HEK293 (cell line): ENCODE data around the gene DGKB.

ENCODE experiments used
- CTCF ChIA-PET: fragments of 350-600 bp; formaldehyde crosslinking; extraction: SDS; loops from one replicate; lab custom pipeline; 2021; ENCODE audit warnings: antibody characterized with exemption; lab: Yijun Ruan, JAX
- POLR2A ChIA-PET: fragments of 300-600 bp; formaldehyde crosslinking; extraction: SDS; loops from one replicate; lab custom pipeline; 2020; ENCODE audit warnings: antibody characterized with exemption, inconsistent platforms; lab: Yijun Ruan, JAX
- H3K27ac ChIP-seq: fragments of 200-500 bp; sonication (Bioruptor generic); 2 replicates; pipeline ENCODE4 v1.5.1; 2014; ENCODE audit warnings: low read depth, low read length, control low read depth, inconsistent platforms; ENCODE audit errors: extremely low read depth
- H3K36me3 ChIP-seq, 2 experiments: fragments of 200-500 bp in 1 of 2; sonication (Bioruptor generic) in 1 of 2; 1 replicate in 1 of 2; 2 replicates in 1 of 2; pipeline ENCODE4 v1.5.1; 2014 to 2017; ENCODE audit warnings: inconsistent platforms in 2 of 2, low read length in 2 of 2; ENCODE audit not compliant: control insufficient read depth in 2 of 2, insufficient read depth in 1 of 2
- H3K4me1 ChIP-seq: fragments of 200-500 bp; sonication (Bioruptor generic); 2 replicates; pipeline ENCODE4 v1.5.1; 2014; ENCODE audit warnings: mild to moderate bottlenecking, low read length, inconsistent platforms; ENCODE audit not compliant: control insufficient read depth, insufficient read depth
- H3K4me3 ChIP-seq: 2 replicates; pipeline ENCODE4 v1.5.1; 2011; ENCODE audit warnings: low read depth, mild to moderate bottlenecking, control low read depth, low read length, moderate library complexity
- H3K9me3 ChIP-seq: fragments of 200-500 bp; sonication (Bioruptor generic); 2 replicates; pipeline ENCODE4 v1.5.1; 2014; ENCODE audit warnings: low read depth, low read length, inconsistent platforms; ENCODE audit not compliant: control insufficient read depth, insufficient read depth
- GLI2 ChIP-seq: fragments of 450-650 bp; formaldehyde crosslinking; IDR thresholded peaks from 2 replicates; pipeline ENCODE4; 2017; ENCODE audit warnings: missing biosample characterization, missing genetic modification characterization, low read depth, borderline replicate concordance
- GLIS1 ChIP-seq: fragments of 450-650 bp; formaldehyde crosslinking; IDR thresholded peaks from 2 replicates; pipeline ENCODE4 v1.5.1; 2016; ENCODE audit warnings: missing biosample characterization, missing genetic modification characterization
- HOXC10 ChIP-seq: sonication (generic); formaldehyde crosslinking; IDR thresholded peaks from 2 replicates; pipeline ENCODE4 v1.8.1; 2023; ENCODE audit warnings: mild to moderate bottlenecking, missing genetic modification reagents
- INSM2 ChIP-seq: fragments of 450-650 bp; formaldehyde crosslinking; IDR thresholded peaks from 2 replicates; pipeline ENCODE4 v1.5.1; 2016; ENCODE audit warnings: missing biosample characterization, missing genetic modification characterization
- KLF7 ChIP-seq: fragments of 450-650 bp; formaldehyde crosslinking; IDR thresholded peaks from 2 replicates; pipeline ENCODE4 v1.5.1; 2016; ENCODE audit warnings: missing biosample characterization, missing genetic modification characterization, borderline replicate concordance
- PBX3 ChIP-seq: sonication (generic); formaldehyde crosslinking; IDR thresholded peaks from 2 replicates; pipeline ENCODE4 v1.8.1; 2022; ENCODE audit warnings: mild to moderate bottlenecking, moderate library complexity, missing genetic modification reagents
- SCRT2 ChIP-seq: fragments of 450-650 bp; formaldehyde crosslinking; IDR thresholded peaks from 2 replicates; pipeline ENCODE4 v1.5.1; 2016; ENCODE audit warnings: missing biosample characterization, missing genetic modification characterization
- YY2 ChIP-seq: fragments of 450-650 bp; formaldehyde crosslinking; IDR thresholded peaks from 2 replicates; pipeline ENCODE4 v1.5.1; 2016; ENCODE audit warnings: missing biosample characterization, missing genetic modification characterization
- ZBTB17 ChIP-seq: fragments of 450-650 bp; formaldehyde crosslinking; IDR thresholded peaks from 2 replicates; pipeline ENCODE4 v1.5.1; 2016; ENCODE audit warnings: missing biosample characterization, missing genetic modification characterization
- ZBTB20 ChIP-seq: fragments of 450-650 bp; formaldehyde crosslinking; IDR thresholded peaks from 2 replicates; pipeline ENCODE4 v1.5.1; 2016; ENCODE audit warnings: missing biosample characterization, missing genetic modification characterization
- ZBTB6 ChIP-seq: fragments of 450-650 bp; formaldehyde crosslinking; IDR thresholded peaks from 2 replicates; pipeline ENCODE4 v1.5.1; 2017; ENCODE audit warnings: missing biosample characterization, missing genetic modification characterization
- ZFP3 ChIP-seq: fragments of 450-650 bp; formaldehyde crosslinking; IDR thresholded peaks from 2 replicates; pipeline ENCODE4 v1.5.1; 2016; ENCODE audit warnings: low read depth, missing biosample characterization, missing genetic modification characterization
- ZNF121 ChIP-seq: fragments of 450-650 bp; formaldehyde crosslinking; IDR thresholded peaks from 2 replicates; pipeline ENCODE4 v1.5.1; 2016; ENCODE audit warnings: missing biosample characterization, missing genetic modification characterization
- ZNF133 ChIP-seq: fragments of 450-650 bp; formaldehyde crosslinking; IDR thresholded peaks from 2 replicates; pipeline ENCODE4 v1.5.1; 2016; ENCODE audit warnings: missing biosample characterization, missing genetic modification characterization
- ZNF138 ChIP-seq: fragments of 450-650 bp; formaldehyde crosslinking; IDR thresholded peaks from 2 replicates; pipeline ENCODE4 v1.5.1; 2016; ENCODE audit warnings: missing biosample characterization, missing genetic modification characterization, borderline replicate concordance
- ZNF146 ChIP-seq: fragments of 450-650 bp; formaldehyde crosslinking; IDR thresholded peaks from 2 replicates; pipeline ENCODE4 v1.5.1; 2016; ENCODE audit warnings: missing biosample characterization, missing genetic modification characterization
- ZNF157 ChIP-seq: fragments of 450-650 bp; formaldehyde crosslinking; IDR thresholded peaks from 2 replicates; pipeline ENCODE4 v1.5.1; 2016; ENCODE audit warnings: missing biosample characterization, missing genetic modification characterization
- ZNF18 ChIP-seq: fragments of 450-650 bp; formaldehyde crosslinking; IDR thresholded peaks from 2 replicates; pipeline ENCODE4 v1.5.1; 2016; ENCODE audit warnings: missing biosample characterization, missing genetic modification characterization
- ZNF266 ChIP-seq: fragments of 450-650 bp; formaldehyde crosslinking; IDR thresholded peaks from 2 replicates; pipeline ENCODE4 v1.5.1; 2016; ENCODE audit warnings: missing biosample characterization, missing genetic modification characterization, low read depth
- ZNF311 ChIP-seq: fragments of 450-650 bp; formaldehyde crosslinking; IDR thresholded peaks from 2 replicates; pipeline ENCODE4 v1.5.1; 2017; ENCODE audit warnings: missing biosample characterization, missing genetic modification characterization, borderline replicate concordance
- ZNF391 ChIP-seq: fragments of 450-650 bp; formaldehyde crosslinking; IDR thresholded peaks from 2 replicates; pipeline ENCODE4 v1.5.1; 2016; ENCODE audit warnings: low read depth, missing biosample characterization, missing genetic modification characterization, borderline replicate concordance
- ZNF530 ChIP-seq: fragments of 450-650 bp; formaldehyde crosslinking; IDR thresholded peaks from 2 replicates; pipeline ENCODE4 v1.5.1; 2016; ENCODE audit warnings: low read depth, missing biosample characterization, missing genetic modification characterization
- ZNF580 ChIP-seq: fragments of 450-650 bp; formaldehyde crosslinking; IDR thresholded peaks from 2 replicates; pipeline ENCODE4 v1.5.1; 2016; ENCODE audit warnings: missing biosample characterization, missing genetic modification characterization
- ZNF621 ChIP-seq: fragments of 450-650 bp; formaldehyde crosslinking; IDR thresholded peaks from 2 replicates; pipeline ENCODE4 v1.5.1; 2017; ENCODE audit warnings: missing biosample characterization, missing genetic modification characterization
- ZNF660 ChIP-seq: fragments of 450-650 bp; IDR thresholded peaks from 2 replicates; pipeline ENCODE4 v1.5.1; 2018; ENCODE audit warnings: missing biosample characterization, mild to moderate bottlenecking, missing genetic modification characterization
- ZNF692 ChIP-seq: fragments of 450-650 bp; formaldehyde crosslinking; IDR thresholded peaks from 2 replicates; pipeline ENCODE4 v1.5.1; 2016; ENCODE audit warnings: missing biosample characterization, missing genetic modification characterization
- ZNF843 ChIP-seq: fragments of 450-650 bp; formaldehyde crosslinking; IDR thresholded peaks from 2 replicates; pipeline ENCODE4 v1.5.1; 2016; ENCODE audit warnings: missing biosample characterization, missing genetic modification characterization
- TF ChIP-seq, protein P1 (sequence below): fragments of 450-650 bp; formaldehyde crosslinking; IDR thresholded peaks from 2 replicates; pipeline ENCODE4 v1.5.0; 2017; ENCODE audit warnings: missing biosample characterization, missing genetic modification characterization, borderline replicate concordance

DGKB gene

DNA sequence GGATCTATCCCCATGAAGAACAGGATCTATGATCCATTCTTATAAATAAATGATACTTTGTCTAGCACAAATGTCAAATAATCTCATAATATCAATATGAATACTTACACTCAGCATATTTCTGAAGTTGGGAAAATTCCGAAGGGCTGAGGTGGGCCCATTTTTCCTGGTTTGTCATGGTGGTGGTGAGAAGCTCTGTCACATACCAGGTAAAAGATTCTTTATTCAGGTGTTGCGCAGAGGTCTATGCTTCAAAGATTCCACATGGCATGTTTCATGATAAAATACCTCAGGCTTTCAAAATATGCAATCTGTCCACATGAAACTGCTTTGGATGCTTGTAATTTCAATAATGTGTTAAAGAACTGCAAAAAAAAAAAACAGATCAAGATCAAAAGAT lies 61.5 kb downstream of the DGKB start:
- Histone ChIP-seq H3K4me3 (no peak overlapping the region), H3K36me3 (no peaks in the 10 kb centered on the region), H3K9me3 (no peaks in the 10 kb centered on the region), H3K4me1 (no peaks in the 10 kb centered on the region), H3K27ac (no peak overlapping the region)
- ChIA-PET POLR2A (no interaction called here), CTCF (interaction anchor here (0.7 to 1.0 kb wide), 2 partner anchors 107 to 1808 kb away, joined by 3 read pairs; no protein-coding TSS in a partner anchor)
- no peak for TF ChIP-seq ZNF121 (tag by site-specific recombination)
- no peak for TF ChIP-seq ZNF138 (tag by site-specific recombination)
- no peak for TF ChIP-seq ZNF133 (tag by site-specific recombination)
- TF ChIP-seq ZNF146, result no peak
- TF ChIP-seq GLIS1 (tag by site-specific recombination), result no peak
- no peak for TF ChIP-seq KLF7 (tag by site-specific recombination)
- no peak for TF ChIP-seq ZNF157 (tag by site-specific recombination)
- no peak for TF ChIP-seq ZNF18 (tag by site-specific recombination)
- TF ChIP-seq ZNF391 (tag by site-specific recombination), result no peak
- TF ChIP-seq, protein P1, sequence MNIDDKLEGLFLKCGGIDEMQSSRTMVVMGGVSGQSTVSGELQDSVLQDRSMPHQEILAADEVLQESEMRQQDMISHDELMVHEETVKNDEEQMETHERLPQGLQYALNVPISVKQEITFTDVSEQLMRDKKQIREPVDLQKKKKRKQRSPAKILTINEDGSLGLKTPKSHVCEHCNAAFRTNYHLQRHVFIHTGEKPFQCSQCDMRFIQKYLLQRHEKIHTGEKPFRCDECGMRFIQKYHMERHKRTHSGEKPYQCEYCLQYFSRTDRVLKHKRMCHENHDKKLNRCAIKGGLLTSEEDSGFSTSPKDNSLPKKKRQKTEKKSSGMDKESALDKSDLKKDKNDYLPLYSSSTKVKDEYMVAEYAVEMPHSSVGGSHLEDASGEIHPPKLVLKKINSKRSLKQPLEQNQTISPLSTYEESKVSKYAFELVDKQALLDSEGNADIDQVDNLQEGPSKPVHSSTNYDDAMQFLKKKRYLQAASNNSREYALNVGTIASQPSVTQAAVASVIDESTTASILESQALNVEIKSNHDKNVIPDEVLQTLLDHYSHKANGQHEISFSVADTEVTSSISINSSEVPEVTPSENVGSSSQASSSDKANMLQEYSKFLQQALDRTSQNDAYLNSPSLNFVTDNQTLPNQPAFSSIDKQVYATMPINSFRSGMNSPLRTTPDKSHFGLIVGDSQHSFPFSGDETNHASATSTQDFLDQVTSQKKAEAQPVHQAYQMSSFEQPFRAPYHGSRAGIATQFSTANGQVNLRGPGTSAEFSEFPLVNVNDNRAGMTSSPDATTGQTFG, result no peak
- no peak for TF ChIP-seq ZBTB17
- TF ChIP-seq ZNF580, result no peak
- TF ChIP-seq ZBTB6 (tag by site-specific recombination), result no peak

DNA sequence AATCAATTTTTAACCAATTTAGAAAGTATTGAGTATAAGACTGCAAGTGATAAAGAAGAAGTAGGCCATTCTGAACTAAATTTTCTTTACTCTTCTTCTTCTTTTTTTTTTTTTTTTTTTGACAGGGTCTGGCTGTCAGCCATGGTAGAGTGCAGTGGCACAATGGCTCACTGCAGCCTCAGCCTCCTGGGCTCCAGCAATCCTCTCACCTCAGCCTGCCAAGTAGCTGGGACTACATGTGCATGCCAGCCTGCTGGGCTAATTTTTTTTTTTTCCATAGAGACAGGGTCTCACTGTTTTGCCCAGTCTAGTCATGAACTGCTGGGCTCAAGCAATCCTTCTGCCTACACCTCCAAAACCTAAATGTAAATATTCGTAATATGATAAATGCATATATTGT lies 63.2 kb downstream of the DGKB start:
- Histone ChIP-seq H3K9me3 (no peaks in the 10 kb centered on the region), H3K27ac (no peak overlapping the region), H3K36me3 (no peaks in the 10 kb centered on the region), H3K4me3 (no peak overlapping the region), H3K4me1 (no peaks in the 10 kb centered on the region)
- CTCF ChIA-PET, result no interaction called here
- POLR2A ChIA-PET, result no interaction called here
- TF ChIP-seq ZNF311 (tag by site-specific recombination), result no peak
- no peak for TF ChIP-seq INSM2 (tag by site-specific recombination)
- no peak for TF ChIP-seq PBX3 (CRISPR knock-in tag)
- TF ChIP-seq ZNF621 (tag by site-specific recombination), result no peak
- TF ChIP-seq GLI2 (tag by site-specific recombination), result no peak
- no peak for TF ChIP-seq ZNF266 (tag by site-specific recombination)
- no peak for TF ChIP-seq ZNF530
- TF ChIP-seq HOXC10, result no peak
- TF ChIP-seq ZNF660 (tag by site-specific recombination), result no peak
- no peak for TF ChIP-seq SCRT2 (tag by site-specific recombination)
- TF ChIP-seq ZNF692 (tag by site-specific recombination), result no peak
- no peak for TF ChIP-seq ZBTB20
- no peak for TF ChIP-seq YY2 (tag by site-specific recombination)
- no peak for TF ChIP-seq ZFP3
- no peak for TF ChIP-seq ZNF843 (tag by site-specific recombination)
